Measurements from ENCODE around the gene MPC1L. TPM values are rescaled to one million over a fixed set of nuclear protein-coding genes. Genes with fewer than 3 reads are reported as not detected.
A peak's percentile ranks its signal among the peaks of the same experiment; 100 is the strongest.

Gene MPC1L
- total and polyA plus RNA-seq, 9 of the 15 experiments (the other 6 are each of a cell fraction or from before 2014, with no cell fraction given) = not detected

DNA sequence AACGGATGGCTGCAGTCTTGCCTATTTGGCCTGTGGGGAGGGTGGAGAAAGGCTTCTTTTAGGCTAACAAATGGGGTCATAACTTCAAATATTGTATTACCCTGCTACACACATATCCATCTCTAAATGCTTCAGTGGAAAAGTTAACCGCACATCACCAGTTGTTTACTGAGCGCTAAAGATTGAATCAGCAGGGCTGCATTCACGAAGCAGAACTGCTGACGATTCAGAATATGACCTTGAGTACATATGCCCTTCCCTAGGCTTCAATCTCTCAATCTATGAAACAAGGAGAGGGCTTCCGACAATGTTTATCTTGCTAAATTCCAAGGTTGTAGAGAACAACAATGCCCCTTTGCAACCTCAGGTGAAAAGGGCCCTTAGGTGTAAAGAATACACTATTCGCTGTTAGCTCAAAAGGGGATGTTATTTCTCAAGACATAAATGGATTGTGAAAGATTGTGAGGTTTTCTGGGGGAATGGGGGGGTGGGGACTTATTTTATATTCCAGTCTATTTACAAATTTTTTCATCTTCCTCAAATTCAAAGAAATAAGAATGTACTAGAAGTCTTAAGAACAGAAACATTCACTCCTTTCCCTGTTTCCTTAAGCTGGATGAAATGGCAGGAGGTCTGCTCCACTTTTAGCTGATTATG is 45.1 kb upstream of the MPC1L start (continued):
- TF ChIP-seq ZBTB26 (CRISPR knock-in tag; IDR thresholded peaks at IDR 0.05) (no peak), ZNF316 (IDR thresholded peaks at IDR 0.05) (peak; percentile 93), NR0B1 (IDR thresholded peaks at IDR 0.05; ENCODE audit: partially characterized antibody) (no peak)
- TF ChIP-seq, protein P1, sequence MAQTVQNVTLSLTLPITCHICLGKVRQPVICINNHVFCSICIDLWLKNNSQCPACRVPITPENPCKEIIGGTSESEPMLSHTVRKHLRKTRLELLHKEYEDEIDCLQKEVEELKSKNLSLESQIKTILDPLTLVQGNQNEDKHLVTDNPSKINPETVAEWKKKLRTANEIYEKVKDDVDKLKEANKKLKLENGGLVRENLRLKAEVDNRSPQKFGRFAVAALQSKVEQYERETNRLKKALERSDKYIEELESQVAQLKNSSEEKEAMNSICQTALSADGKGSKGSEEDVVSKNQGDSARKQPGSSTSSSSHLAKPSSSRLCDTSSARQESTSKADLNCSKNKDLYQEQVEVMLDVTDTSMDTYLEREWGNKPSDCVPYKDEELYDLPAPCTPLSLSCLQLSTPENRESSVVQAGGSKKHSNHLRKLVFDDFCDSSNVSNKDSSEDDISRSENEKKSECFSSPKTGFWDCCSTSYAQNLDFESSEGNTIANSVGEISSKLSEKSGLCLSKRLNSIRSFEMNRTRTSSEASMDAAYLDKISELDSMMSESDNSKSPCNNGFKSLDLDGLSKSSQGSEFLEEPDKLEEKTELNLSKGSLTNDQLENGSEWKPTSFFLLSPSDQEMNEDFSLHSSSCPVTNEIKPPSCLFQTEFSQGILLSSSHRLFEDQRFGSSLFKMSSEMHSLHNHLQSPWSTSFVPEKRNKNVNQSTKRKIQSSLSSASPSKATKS (CRISPR knock-in tag; IDR thresholded peaks at IDR 0.05) = no peak

GRCh38 chrX:40579141-40579540 is 44.1 kb upstream of the MPC1L start:
- ChIA-PET CTCF (ENCODE audit: low intra/inter-chr PET ratio) (interaction anchor here (1.2 kb wide), 1 partner anchor 36 kb away, joined by 3 read pairs; no protein-coding TSS in a partner anchor), POLR2A (no interaction called here)
- Histone ChIP-seq H3K27ac (ENCODE audit: extremely low read depth, low read depth, low read length) (no peak overlapping the region), H2AFZ (ENCODE audit: low read depth, low read length) (0 out of 2 replicates have a peak overlapping the region, but pooled peaks have one; percentile 9), H3K9me3 (replicated peaks; ENCODE audit: control insufficient read depth, insufficient read depth, low read depth, low read length) (no peaks in the 10 kb centered on the region), H3K27me3 (ENCODE audit: control insufficient read depth in 2 of 2, insufficient read depth in 2 of 2, low read length in 2 of 2) (no peaks in the 10 kb centered on the region), H3K79me2 (ENCODE audit: control insufficient read depth, insufficient read depth, low read length) (peaks cover 25% of the 10 kb centered on the region), H3K4me2 (ENCODE audit: insufficient read depth, low read length) (no peak overlapping the region), H3K4me1 (replicated peaks in 1 of 2; ENCODE audit: control insufficient read depth in 2 of 2, insufficient read depth in 2 of 2, low read length in 2 of 2) (peaks cover 5 to 14% of the 10 kb centered on the region in 2 experiments; a peak in 3 of 5 replicates), H3K9me1 (ENCODE audit: control insufficient read depth, insufficient read depth, low read length) (no peaks in the 10 kb centered on the region), H3K4me3 (no peak overlapping the region), H3K9ac (ENCODE audit: insufficient read depth in 1 of 2, low read depth in 2 of 2, low read length in 2 of 2) (no peak overlapping the region), H4K20me1 (replicated peaks; ENCODE audit: control insufficient read depth, insufficient read depth, low read length) (no peaks in the 10 kb centered on the region; the same call in 1 of the 2 replicates), H3K36me3 (ENCODE audit: control insufficient read depth, insufficient read depth, low read length) (no peaks in the 10 kb centered on the region)
- BruUV-seq (replicated peaks) = no TSS peak
- FAIRE-seq (no peak), ATAC-seq (no peak), DNase-seq (ENCODE audit: extremely low read depth in 1 of 4, low spot score in 3 of 4) (no peak)
- TF ChIP-seq MYBL2 (IDR thresholded peaks at IDR 0.05; ENCODE audit: low read depth) = no peak
- TF ChIP-seq MYBL2 (CRISPR knock-in tag; IDR thresholded peaks at IDR 0.05; ENCODE audit: borderline replicate concordance) = no peak
- intact Hi-C loops (cut with micrococcal nuclease) = no loop called here
- in situ Hi-C loops (cut with MboI) = no loop called here
- 11% methylated on average over 3 of the region's 3 CpGs for WGBS (ENCODE audit: insufficient coverage, low coverage, missing lambda C conversion rate)
